A549 treated with dexamethasone at 1 μM for 4 hours (cell line): Measurements from ENCODE around the gene SOST. TPM values are rescaled to one million over a fixed set of nuclear protein-coding genes. Genes with fewer than 3 reads are reported as not detected.

ENCODE experiments used
- total RNA-seq: library from RNA; stranded (reverse); fragments of 200-300 nt; extraction: Qiagen RNA extraction; gene quantifications from 5 replicates; pipeline ENCODE4 v1.2.3, GENCODE V29; 2022

Gene SOST
- not detected in 5 replicates for total RNA-seq

GRCh38 chr17:43758497-43759174 is at the start of gene SOST:
SOST (minus strand) TSS chr17:43758791; CDS start chr17:43758741, 50 bp downstream.

DNA sequence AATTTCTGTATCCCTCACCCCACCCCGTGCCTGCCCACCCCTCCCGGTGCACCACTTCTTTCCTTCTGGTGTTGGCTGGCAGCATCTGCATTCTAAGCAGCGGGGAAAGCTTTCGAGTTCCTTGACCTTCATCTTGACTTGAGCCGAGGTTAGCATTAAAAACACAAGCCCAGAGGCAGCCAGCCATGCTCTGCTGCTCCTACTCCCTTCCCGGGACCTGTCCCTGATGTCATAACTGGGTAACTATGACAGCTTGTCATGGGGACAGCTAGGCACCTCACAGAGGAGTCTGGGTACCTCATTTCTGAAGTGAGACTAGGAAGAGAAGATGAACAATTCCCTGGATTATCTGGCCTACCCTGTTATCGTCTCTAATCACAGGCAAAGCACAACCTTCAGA is 21.5 kb upstream of the SOST start, which contains the start of gene CFAP97D1:
TSS of gene CFAP97D1 (plus strand) at position 301 of the 400 bp plus-strand sequence. CDS start at position 329, 28 bp downstream.

DNA sequence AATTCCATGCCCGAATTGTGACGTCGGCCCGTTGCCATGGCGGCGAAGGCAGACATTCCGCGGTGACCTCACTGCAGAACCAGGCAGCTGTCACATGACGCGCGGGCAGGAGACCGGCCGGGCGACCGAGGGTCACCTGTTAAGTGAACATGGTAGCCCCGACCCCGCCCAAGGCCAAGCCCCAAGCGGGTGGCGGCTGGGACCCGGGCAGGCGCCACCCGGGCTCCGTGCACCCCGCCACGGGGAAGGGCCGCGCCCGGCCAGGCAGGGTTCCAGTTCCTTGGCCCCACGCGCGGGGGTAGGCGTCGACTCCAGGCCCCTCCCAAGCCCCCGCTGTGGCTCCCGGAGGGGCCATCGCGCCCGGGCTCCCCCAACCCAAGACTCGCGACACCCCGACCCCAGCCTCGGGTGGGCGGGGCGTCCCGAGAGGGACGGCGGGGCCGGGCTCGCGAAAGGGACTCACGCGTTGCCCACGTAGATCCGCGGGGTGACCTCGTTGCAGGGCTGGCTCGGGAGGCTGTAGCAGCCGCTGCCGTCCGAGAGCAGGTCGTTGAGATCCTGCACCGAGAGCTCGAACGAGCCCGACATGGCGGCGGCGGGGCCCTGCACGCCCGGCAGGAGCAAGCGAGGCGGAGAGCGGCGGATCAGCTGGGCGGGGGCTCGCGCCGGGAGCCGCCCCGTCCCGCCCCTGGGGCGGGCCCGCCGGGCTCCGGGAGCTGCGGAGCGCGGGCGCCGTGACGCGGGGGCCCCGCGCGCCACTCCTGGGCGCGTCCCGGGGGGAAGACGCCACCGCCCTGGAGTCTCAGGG is 19.9 kb upstream of the SOST start, which contains the start of gene DUSP3:
TSS of gene DUSP3 (minus strand) at position 641 of the 808 bp plus-strand sequence. CDS start at position 588, 53 bp downstream.

Other genes with a start within 250 kb of the SOST start
- gene ETV4, start 212.5 kb downstream of the SOST start, total RNA-seq, result 53.6 to 68.6 TPM (median 65.1 TPM) in 5 replicates
- not detected in 5 replicates for gene MEOX1, start 96.9 kb downstream of the SOST start, total RNA-seq
- gene DUSP3, start 20.2 kb upstream of the SOST start, total RNA-seq, result 59.9 to 69.9 TPM (median 66.0 TPM) in 5 replicates
- gene CFAP97D1, start 21.6 kb upstream of the SOST start, total RNA-seq, result 0.06 to 0.10 TPM (median 0.07 TPM) in 5 replicates
- 12.0 to 15.9 TPM (median 15.1 TPM) in 5 replicates for gene MPP3, start 74.4 kb upstream of the SOST start, total RNA-seq
- gene CD300LG, start 88.4 kb upstream of the SOST start, total RNA-seq, result 0.36 TPM in 1 of 5 replicates, not detected in the others
- 0.82 to 1.8 TPM (median 1.4 TPM) in 5 replicates for gene MPP2, start 148.7 kb upstream of the SOST start, total RNA-seq
- not detected in 5 replicates for gene PPY, start 183.7 kb upstream of the SOST start, total RNA-seq
- 0.21 TPM in 1 of 5 replicates, not detected in the others for gene PYY, start 195.1 kb upstream of the SOST start, total RNA-seq
- gene NAGS, start 245.8 kb upstream of the SOST start, total RNA-seq, result 1.1 to 1.8 TPM (median 1.3 TPM) in 5 replicates